C4-2B (cell line): ENCODE data around the gene ANKRD55.

ENCODE experiments used
- ZFX ChIP-seq: fragments of 450-650 bp; IDR thresholded peaks from 2 replicates; pipeline ENCODE4 v1.6.1; 2017
- TF ChIP-seq, protein P1 (sequence below): fragments of 450-650 bp; conservative IDR thresholded peaks from 2 replicates; pipeline ENCODE4 v1.5.1; 2017; ENCODE audit warnings: mild to moderate bottlenecking

DNA sequence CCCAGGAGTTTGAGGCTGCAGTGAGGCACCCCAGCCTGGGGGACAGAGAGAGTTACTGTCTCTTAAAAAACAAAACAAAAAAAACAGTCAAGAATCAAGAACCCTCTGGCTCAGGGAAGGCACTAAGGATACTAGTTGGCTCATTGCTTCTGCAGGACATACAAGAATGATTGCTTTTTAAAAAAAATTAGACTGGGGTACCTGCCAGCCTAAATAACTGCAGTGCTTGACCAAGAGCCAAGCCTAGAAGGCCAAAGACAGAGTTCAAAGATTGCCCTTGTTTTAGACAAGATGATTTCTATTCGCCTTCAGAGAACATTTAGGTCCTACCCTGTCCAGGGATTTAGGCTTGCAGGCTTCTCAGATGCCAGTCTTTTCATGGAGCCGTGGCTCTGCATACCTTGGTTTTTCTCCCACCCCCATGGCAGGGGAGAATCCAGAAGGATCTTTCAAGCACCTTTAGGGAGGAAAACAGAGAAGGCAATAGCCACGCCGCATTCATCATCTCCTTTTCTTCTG is 144.6 kb downstream of the ANKRD55 start:
- TF ChIP-seq, protein P1, sequence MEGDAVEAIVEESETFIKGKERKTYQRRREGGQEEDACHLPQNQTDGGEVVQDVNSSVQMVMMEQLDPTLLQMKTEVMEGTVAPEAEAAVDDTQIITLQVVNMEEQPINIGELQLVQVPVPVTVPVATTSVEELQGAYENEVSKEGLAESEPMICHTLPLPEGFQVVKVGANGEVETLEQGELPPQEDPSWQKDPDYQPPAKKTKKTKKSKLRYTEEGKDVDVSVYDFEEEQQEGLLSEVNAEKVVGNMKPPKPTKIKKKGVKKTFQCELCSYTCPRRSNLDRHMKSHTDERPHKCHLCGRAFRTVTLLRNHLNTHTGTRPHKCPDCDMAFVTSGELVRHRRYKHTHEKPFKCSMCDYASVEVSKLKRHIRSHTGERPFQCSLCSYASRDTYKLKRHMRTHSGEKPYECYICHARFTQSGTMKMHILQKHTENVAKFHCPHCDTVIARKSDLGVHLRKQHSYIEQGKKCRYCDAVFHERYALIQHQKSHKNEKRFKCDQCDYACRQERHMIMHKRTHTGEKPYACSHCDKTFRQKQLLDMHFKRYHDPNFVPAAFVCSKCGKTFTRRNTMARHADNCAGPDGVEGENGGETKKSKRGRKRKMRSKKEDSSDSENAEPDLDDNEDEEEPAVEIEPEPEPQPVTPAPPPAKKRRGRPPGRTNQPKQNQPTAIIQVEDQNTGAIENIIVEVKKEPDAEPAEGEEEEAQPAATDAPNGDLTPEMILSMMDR: no peak
- no peak for TF ChIP-seq ZFX
